GM19372 (cell line): Measurements from ENCODE around the gene OLA1.

Source experiments
- ATAC-seq: cut with Tn5 transposase; IDR thresholded peaks from one replicate; pipeline ENCODE4 v1.9.1; 2021; ENCODE audit warnings: mild to moderate bottlenecking, low read depth, moderate library complexity; ENCODE audit not compliant: unreplicated experiment

OLA1 gene

DNA sequence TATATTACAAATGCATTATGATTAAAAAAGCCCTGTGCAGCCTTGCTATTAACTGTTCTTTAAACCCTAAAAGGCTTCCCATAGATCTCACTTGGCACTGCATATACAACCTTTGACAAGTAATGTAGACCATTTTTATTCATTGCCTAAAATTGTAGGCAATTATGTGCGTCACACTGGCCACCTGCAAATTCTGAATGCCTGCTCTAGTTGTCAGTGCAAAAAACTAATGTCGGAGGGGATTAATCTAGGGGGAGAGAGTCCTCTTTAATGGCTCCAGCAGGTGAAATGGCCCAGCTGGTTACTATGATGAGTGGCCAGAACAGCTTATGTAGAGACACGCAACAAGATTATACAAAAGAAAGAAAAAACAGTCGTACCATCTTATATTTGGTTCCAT, 123.2 kb downstream of the OLA1 start:
- ATAC-seq: no peak

DNA sequence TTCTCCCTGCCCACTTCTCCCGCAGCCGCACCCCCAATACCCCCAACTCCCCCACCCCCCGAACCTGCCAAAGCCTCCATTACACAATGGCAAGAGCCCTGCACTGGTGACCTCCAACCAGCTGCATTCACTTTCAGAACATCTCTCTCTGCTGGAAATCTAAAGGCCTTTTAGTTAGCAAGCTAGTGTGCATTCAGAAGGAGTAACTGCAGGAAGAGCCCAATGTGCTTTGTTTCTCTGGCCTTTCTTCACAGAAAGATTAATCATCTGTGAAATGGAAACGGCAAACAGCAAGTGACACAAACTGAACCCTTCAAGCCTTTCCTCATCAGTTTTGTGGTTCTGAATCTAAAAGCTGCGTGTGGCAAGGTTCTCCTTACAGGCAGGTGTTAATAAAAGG, 124.2 kb downstream of the OLA1 start:
- ATAC-seq: no peak

DNA sequence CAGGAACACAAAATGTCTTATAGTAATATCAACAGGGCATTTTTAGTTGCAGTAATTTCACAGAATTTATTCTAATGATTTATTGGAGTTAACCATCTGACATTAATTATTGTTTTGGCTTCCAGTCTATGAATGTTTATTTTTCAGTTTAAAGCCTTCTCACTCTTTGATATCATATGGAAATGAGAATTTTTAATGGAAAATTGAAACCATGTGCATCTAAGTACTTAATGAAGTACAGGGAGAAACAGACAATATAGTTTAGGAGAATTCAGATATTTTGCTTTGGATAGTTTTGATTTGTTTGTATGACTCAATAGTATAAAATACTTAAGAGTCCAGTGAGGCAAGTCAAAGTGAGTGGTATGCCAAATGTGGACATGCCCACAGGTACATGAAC, 126.1 kb downstream of the OLA1 start:
- ATAC-seq: no peak

DNA sequence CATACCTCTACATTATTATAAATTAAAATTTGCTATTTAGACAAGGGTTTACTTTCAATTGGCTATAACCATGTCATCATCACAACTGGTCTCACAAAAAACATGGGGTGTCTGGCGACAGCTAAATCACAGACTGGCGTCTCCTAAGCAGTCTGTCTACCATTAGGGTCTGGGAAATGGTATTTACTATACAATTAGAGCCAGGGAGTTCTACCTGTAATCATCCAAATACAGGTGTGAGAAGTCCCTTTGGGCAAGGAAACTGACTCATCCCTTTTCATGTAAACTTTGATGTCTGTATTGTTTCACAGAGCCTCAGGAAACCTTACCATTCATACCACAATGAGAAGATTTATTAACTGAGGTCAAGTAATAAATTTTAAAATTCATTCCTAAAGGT, 126.7 kb downstream of the OLA1 start:
- no peak for ATAC-seq

DNA sequence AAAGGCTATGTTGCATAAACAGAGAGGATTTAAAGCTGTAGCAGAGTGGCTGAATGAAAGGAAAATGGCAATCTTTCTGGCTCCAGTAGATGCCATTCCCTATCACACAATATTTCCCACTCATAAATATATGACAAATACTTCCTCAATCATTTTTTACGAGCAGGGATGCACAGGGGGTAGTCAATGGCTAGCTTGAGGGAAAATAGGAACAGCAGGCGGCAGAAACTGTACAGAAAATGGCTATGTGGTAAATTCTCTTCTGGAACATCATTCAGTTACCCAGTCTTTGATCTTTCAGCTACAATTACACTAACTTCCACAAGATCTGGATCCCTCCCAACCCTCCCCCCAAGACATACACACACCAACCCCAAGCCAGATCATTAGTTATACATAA, 127.2 kb downstream of the OLA1 start:
- ATAC-seq: no peak

DNA sequence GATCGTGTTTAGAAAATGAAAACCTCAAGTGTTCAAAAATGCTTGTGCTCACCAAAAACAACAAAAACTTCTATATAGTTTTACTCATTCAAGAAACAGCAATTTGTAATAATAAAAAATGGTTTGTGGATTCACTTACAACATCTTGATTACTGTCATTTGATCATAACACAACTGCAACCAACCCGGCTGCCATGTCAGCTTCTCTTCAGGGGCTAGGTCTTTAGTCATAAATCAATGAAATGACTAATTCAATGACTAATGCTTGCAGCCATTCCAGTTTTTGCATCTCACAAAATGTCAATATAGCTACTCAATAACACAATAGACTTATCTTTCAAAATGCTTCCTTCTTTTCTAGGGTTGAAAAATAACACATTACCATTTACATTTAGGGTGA, 128.0 kb downstream of the OLA1 start:
- no peak for ATAC-seq

DNA sequence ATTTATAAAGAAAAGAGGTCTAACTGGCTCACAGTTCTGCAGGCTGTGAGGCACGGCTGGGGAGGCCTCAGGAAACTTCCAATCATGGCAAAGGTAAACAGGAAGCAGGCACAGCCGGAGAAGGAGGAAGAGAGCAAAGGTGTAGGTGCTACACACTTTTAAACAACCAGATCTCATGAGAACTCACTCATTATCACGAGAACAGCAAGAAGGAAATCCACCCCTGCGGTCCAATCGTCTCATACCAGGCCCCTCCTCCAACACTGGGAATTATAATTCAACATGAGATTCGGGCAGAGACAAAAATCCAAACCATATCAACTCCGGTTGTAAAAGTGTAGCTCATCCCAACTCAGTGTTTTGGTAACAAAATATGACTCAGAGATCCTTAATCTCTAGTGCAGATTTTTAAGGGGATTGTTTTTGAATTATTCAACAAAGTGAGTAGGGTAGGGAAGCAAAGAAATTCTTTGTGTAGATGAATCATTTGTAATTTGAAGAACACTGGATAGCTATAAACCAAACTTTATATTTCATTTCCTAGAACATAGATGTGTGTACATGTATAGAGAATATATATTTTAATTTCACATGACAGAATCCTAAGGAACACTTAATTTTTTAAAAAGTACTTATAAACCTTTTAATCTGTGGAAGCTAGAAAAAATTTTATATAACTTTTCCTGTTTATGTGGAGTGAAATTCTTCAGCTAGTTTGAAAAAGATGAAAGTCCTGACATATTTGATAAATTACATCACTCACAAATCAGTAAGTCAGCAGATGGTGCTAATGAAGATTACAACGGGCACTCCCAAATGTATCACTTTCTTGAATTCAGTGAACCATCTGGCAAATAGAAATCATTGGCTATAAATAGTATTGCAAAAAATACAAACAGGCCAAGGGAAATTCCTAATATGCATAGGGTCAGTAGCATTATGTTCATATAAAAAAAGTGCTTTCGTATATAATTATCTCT, 130.1 kb downstream of the OLA1 start:
- ATAC-seq: no peak

DNA sequence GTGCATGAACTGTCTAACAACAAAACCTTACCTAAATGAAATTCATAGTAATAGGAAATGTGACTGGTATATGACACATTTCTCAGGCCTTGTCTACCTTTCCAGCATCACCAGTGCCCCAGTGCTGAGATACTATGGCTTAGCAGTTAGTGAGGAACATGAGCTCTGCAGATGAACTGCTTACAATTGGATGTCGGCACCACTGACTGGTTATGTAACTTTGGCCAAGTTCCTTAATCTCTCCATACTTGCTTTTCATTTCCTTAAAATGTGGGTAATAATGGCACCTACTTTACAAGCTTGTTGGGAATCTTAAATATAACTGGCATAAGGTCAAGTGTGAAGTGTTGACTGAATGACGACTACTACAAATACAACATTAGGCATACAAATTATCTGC, 136.3 kb downstream of the OLA1 start:
- no peak for ATAC-seq

DNA sequence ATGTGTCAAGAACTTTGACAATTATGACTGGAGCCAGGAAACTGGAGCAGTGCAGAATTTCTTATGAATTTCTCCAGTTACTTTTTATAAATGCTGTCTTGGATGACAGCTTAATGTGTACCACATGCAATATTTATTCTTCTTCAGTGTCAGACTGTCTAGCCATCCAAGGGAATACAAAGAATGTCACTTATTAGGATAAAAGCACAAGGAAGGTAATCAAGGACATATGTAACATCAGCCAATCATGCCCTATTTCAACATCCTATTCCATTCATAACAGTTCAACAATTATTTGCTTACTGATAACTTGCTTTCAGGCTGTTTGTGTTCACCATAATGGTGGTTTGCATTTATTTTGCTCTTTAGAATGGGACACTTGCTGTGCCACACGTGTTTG, 139.8 kb downstream of the OLA1 start:
- ATAC-seq: no peak

DNA sequence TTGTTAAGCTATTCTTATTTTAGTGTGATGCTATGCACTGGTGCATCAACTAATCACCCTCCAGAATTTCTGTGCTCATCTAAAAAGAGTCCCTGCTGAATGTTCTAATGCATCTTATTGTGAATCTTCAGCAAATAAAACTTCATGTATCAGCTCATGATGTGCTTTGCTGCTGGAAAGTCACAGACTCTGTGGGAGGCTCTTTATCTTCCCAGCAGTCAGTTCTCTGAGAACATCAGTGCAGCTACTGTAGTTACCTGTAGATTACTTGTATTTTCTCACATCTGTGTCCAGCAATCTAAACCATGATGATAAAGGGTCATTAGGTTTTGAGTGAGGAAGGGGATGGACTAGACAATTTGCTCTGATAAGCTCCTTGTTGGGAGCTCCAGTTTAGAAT, 141.6 kb downstream of the OLA1 start:
- no peak for ATAC-seq

DNA sequence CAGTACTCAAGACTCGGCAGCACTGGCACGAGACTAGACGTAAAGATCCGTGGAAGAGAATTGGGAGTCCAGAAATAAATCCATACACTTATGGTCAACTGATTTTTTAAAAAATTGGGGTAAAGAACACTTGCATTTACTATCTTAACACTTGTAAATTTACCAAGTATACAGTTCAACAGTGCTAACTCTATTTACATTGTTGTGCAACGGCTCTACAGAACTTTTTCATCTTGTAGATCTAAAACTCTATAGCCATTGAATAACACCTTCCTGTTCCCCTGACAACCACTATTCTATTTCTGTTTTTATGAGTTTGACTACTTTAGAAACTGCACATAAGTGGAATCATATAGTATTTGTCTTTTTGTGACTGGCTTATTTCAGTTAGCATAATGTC, 153.8 kb downstream of the OLA1 start:
- no peak for ATAC-seq

DNA sequence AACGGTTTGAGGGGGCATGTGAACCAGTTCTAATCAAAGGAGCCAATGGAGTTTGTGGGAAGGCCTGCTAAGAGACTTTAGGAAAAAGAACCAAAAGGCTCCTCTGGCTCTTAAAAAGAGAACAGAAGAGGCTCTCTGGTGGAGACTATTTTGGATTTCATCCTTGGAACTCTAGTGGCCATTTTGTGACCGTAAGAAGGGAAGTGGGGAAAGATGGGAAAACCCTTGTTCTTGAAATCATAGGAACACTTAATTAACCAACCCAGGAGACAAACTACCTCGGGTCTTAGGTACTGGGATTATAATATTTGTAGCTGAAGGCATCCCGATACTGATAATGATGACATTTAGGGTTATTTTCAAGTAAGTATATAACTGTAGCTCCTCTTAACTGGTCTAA, 157.9 kb downstream of the OLA1 start:
- no peak for ATAC-seq

DNA sequence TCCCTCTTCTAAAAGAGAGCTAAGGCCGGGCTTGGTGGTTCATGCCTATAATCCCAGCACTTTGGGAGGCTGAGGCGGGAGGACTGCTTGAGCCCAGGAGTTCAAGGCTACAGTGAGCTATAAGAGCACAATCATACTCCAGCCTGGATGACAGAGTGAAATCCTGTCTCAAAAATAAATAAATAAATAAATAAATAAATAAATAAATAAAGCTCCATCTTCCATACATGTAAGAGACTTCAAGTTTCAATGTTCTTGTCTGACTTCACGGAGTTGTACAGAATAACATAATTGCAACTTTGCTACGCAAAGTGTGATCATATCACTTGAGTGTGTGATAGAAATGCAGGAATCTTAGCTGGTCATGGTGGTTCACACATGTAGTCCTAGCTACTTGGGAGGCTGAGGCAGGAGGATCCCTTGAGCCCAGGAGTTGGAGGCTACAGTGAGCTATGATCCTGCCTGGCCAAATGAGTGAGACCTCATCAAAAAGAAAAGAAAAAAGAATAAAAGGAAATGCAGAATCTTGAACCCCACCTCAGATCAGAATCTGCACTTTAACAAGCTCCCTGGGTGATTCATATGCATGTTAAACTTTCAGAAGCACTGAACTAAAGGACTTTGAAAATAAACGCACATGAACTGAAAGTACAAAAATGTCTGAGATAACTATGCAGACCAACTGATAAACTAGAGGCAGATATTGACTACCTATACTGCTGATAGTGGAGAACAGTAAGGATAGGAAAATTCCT, 159.4 kb downstream of the OLA1 start:
- no peak for ATAC-seq

DNA sequence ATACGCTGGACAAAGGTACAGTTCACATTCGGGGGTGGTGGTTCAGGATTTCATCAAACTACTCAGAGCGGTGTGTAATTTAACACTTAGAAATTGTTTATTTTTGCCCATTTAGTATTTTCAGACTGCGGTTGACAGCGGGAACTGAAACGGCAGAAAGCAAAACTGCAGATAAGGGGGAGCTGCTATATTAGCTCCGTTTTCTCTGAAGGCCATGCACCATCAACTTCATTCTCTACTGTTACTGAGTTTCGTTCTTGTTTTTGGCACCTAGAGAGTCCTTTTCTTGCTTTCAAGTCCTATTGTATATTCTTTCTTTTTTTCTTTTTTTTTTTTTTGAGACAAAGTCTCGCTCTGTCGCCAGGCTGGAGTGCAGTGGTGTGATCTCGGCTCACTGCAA, 161.6 kb downstream of the OLA1 start:
- no peak for ATAC-seq

DNA sequence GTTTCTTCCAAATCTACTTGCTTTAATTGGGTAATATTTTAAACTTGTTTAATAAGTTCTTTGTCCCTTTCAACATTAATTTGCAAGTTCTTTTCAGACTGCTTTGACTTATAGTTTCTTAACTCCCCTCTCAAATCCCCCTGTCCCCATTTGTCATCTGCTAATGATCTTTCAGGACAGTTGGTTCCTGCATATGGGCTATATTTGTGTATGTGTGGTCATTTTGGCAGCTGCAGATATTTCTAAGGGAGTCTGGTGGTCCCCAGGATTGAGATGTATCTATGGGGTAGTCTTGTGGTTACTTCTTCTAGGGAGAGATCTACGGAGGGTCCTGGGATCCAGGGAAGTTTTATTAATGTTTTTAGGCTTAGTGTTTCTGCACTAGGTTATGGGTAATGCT, 162.6 kb downstream of the OLA1 start:
- no peak for ATAC-seq

DNA sequence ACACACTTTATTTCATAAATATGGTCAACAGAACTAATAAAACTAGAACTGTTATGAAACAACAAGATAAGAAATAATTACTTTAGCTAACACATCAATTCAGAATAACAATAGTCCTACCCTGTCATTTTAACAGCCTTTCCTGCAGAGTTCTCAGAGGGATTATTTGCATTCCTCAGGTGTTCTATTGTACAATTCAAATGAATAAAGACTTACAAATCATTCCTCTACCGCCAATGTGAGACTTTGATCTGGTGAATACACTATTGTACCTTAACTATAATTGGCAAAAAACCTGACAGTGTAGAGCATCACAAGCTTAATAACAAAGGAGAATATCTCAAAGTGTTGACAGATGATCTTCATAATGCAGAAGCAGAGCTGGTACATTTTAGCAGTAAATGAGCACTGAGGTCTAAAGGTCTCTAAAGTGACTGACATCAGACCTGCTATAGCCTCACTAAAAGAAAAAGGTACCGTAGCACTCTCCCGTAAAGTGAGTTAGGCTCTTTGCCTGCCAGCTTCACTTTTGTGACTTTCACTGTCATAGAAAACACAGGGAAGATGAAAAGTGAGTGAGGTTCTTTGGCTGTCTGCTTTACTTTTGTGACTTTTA, 164.4 kb downstream of the OLA1 start:
- no peak for ATAC-seq

DNA sequence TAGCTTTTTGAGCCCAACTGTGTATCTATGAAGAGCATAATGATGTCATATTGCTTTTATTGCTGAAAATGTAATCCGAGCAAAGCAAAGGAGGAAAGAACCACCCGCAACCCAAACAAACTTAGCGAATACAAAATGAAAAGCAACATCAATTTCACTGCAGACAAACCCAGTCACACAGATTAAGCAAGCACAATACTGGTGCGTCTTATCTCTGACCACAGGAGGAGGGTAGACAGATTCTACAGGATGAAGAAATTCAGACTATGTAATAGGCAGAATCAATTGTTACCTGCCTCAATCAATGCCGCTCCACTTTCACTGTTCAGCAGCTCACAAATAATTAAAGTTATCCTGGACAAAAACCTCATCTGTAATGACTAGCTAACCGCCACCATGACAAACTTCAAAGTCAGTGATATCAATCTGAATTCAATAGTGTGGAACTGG, 167.6 kb downstream of the OLA1 start:
- ATAC-seq: no peak

DNA sequence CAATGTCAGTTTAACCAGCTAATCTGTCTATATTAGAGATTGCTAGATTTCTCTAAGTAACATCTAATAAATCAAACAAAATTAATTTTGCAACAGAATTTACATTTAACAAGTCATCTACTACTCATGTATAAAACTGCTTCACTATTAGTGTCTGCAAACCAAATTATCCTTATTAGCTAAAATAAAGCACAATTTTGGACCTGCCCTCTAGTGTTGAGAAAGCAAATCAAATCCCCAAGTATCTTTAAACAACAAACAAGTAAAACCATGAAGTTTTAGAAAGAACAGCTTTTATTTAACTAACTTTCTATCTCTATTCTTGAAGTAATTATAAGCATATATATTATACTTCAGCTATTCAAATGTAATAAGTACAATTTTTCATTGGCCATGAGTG, 170.1 kb downstream of the OLA1 start:
- no peak for ATAC-seq

DNA sequence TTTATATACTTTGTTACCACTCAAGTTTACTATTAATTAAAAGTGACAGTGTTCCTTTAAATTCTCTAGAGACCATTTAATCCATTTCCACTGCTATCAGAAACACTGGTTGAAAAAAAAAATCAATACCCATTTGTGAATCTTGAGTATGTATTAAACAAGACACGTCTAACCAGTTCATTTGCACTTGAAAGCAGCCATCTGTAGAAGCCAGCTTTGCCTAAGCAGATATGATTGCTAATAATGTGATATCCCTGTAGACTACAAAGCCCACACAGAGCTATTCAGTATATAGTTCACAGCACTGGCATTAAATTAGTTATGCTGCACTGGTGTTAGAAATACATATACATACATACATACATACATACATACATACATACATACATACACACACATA, 171.4 kb downstream of the OLA1 start:
- ATAC-seq: no peak

DNA sequence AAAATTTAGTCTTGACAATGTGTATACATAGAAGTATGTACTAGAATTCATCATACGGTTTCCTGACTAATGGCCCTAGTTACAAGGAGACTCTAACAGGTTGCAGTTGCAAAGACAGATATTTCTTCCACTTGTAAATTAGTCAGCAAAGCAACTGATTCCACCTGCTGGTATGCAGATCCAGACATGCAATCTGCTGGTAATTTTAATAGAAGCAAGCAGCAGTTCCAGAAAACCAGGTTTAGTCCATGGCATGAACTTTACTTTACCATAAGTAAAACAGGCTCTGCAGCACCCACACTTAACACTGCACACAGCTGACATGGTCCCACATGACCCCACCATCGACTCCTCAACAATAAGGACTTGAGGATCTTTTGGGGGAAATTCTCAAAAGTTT, 172.3 kb downstream of the OLA1 start:
- ATAC-seq: no peak

DNA sequence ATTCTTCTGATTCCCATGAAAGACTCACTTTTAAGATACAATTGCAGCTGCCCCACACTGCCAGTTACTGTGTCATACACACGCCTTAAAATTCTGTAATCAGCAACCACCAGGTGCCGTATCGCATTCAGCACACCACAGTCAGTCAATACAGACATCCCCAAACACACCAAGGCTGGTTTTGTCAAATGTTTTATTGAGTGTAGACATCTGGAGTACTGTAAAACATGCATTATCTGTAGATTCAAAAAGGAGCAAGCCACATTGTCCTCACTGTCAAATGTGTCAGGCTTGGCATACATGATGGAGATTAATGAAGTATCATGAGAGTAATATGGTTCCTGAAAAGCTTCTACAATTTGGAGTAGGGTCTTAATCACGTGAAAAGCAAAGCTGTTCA, 173.5 kb downstream of the OLA1 start:
- no peak for ATAC-seq
